ENCODE data around the gene BCL2L13.
"Not testable (repeated sequence)": the region's sequence is repeated elsewhere in the genome, so short reads cannot be mapped to it uniquely, and the experiment has no call there.

Gene BCL2L13

DNA sequence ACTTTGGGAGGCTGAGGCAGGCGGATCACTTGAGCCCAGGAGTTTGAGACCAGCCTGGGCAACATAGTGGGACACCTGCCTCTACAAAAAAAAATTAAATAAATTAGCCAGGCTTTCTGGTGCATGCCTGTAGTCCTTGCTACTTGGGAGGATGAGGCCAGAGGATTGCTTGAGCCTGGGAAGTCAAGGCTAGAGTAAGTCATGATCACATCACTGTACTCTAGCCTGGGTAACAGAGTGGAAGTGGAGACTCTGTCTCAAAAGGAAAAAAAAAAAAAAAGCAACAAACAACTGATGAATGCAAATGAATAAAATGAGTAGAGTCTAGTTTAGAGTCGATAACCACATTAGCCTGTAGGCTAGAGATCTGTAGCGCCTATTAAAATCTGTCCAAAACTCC is 3.9 kb upstream of the BCL2L13 start:
- DNase-seq (ENCODE audit: low read depth in 2 of 2) = no peak

DNA sequence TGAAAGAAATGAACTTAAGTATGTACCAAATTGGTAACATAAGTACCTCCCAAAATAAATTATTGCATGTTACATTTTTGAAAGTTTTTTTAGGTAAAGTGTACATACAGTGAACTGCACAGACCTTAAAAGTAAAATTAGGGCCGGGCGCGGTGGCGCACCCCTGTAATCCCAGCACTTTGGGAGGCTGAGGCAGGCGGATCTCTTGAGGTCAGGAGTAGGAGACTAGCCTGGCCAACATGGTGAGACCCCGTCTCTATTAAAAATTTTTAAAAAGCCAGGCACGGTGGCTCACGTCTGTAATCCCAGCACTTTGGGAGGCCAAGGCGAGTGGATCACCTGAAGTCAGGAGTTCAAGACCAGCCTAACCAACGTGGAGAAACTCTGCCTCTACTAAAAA is 1.7 kb upstream of the BCL2L13 start:
- not testable (repeated sequence) for DNase-seq (ENCODE audit: low read depth in 2 of 2)

DNA sequence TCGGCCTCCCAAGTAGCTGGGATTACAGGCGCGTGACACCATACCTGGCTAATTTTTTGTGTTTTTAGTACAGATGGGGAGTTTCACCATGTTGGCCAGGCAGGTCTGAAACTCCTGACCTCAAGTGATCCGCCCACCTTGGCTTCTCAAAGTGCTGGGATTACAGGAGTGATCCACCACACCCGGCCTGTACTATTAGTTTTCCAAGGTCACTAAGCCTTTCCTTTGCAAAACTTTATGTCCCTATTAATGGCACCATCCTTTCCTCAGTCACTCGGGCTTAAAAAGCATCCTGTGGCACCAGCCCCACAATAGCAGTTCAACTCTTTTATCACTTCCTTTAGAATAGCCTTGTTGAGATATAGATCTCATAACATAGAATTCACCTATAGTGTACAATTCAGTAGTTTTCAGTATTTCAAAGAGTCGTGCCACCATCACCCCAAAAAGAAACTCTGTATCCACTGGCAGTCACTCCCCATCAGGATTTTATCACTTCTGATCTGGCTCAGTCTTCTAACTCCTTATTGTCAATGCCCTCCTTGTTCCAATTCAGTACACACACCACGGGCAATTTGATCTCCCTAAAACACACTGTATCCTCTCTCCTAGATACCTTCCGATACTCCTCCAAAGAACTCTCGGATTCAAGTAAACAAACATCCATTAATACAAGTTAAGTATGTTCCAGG is 921 bp upstream of the BCL2L13 start:
- DNase-seq (ENCODE audit: low read depth in 2 of 2) = no peak

DNA sequence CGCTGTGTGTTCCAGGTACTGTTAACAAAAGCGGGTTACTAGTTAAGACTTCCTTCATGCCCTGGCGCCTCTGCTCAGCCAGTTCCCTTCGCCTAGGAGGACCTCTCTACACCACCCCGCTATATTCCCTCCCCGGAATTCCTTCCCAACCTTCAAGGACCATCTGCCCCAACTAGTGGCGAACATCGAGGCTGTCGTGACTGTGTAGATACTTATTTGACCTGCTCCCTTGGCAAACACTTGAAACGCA is 450 bp upstream of the BCL2L13 start:
- no peak for DNase-seq (ENCODE audit: low read depth in 2 of 2)

DNA sequence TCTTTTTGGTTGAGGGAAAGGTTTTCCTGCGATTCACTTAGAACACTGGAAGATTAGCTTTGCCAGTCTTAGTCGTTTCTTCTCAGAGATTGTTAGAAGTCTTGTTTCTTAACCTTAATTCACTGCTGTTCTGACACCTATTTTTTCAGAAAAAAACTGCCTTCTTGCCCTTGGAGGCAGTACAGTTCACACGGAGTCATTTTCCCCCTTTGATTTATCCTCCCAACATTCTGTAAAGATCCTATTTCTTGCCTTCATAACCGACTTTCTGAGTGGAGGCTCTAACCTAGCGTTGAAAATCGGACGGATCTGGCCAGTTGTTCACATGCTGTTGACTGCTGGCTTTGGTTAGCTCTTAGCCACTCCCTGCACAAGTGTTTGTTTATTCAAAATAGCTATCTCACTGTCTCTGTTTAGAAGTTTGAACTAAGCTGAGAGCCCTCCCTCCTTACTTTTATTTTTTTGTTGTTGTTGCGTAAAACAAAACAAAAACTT is 737 bp downstream of the BCL2L13 start:
- no peak for DNase-seq (ENCODE audit: low read depth in 2 of 2)

DNA sequence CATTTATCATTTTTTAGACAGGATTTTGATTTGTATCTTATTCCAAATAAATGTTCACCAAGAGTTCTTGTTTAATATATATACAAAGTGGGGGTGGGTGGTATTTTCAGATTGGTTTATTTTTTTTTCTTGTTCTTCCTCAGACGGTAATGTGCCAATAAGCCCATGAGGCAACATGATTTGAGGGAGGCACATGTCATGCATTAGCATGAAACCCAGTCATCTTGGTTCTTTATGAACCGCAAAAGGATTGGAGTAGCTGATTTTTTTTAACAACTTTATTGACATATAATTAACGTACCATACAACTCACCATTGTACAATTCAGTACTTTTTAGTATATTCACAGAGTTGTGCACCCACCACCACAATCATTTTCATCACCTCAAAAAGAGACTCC is 2.7 kb downstream of the BCL2L13 start:
- no peak for DNase-seq (ENCODE audit: low read depth in 2 of 2)

DNA sequence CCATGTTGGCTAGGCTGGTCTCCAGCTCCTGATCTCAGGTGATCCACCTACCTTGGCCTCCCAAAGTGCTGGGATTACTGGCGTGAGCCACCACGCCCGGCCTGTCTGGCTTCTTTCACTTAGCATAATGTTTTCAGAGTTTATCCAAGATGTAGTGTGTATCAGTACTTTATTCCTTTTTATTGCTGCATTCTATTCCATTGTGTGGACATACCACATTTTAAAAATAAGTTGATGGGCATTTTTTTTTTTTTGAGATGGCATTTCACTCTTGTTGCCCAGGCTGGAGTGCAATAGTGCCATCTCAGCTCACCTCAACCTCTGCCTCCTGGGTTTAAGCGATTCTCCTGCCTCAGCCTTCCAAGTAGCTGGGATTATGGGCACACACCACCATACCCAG is 3.8 kb downstream of the BCL2L13 start:
- not testable (repeated sequence) for DNase-seq (ENCODE audit: low read depth in 2 of 2)

DNA sequence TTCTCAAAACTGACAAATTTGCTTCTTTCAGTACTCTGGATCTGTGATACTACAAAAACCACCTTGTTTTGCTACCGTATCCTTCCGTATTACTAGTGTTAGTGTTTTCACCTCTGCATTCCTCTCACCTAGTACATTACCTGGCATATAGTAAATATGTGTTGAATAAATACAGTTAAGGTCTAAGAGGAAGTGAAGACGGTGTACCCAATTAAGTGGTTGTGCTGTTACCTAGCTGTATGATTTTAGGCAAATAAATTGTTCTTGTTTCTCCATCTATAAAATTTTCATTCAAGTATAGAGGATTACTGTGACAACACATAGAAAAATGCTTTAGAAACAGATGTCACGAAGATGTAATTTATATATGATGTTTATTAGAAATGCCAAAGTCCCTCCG is 8.9 kb downstream of the BCL2L13 start:
- DNase-seq (ENCODE audit: low read depth in 2 of 2) = no peak

DNA sequence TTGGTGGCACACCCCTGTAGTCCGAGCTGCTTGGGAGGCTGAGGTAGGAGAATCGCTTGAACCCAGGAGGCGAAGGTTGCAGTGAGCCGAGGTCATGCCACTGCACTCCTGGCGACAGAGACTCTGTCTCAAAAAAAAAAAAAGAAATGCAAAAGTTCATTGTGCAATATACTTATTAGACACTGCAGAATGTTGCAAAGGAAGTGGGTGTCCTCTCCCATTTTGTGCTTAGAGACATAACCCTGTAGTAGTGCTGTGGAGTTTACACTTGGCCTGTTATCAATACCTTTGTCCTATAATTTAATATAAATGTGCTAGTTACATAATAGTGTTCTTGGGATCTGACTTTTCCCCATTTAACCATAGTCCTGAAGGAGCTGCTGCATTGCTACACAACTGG is 9.4 kb downstream of the BCL2L13 start:
- DNase-seq (ENCODE audit: low read depth in 2 of 2) = no peak

DNA sequence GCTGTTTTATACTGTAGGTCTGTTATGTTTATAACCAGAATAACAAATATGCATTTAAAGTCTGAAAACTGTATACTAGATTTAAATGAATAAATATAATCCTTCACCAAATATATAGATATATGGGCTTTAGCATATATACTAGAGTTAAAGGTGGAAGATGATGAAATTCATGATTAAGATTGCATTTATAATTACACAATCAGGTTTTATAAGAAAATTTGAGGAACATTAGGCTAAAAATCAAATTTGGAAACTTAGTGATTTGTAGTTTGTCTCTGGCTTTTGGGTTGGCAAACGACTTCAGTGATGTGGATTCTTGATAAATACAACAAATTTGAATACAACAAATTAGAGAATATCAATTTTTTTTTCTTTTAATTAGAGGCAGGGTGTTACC is 10.0 kb downstream of the BCL2L13 start:
- no peak for DNase-seq (ENCODE audit: low read depth in 2 of 2)

DNA sequence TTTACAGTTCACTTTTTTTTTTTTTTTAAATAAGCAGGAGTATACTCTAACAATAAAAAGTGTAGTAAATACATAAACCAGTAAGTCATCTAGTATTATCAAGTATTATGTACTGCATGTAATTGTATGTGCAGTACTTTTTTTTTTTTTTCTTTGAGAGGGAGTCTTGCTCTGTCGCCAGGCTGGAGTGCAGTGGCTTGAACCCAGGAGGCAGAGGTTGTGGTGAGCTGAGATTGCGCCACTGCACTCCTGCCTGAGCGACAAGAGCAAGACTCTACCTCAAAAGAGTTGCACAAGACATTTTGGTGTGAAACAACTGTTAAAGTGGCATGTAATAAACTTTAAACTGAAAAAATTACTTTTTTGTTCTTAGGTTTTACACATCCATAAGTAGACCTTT is 16.7 kb downstream of the BCL2L13 start:
- DNase-seq (ENCODE audit: low read depth in 2 of 2) = no peak

DNA sequence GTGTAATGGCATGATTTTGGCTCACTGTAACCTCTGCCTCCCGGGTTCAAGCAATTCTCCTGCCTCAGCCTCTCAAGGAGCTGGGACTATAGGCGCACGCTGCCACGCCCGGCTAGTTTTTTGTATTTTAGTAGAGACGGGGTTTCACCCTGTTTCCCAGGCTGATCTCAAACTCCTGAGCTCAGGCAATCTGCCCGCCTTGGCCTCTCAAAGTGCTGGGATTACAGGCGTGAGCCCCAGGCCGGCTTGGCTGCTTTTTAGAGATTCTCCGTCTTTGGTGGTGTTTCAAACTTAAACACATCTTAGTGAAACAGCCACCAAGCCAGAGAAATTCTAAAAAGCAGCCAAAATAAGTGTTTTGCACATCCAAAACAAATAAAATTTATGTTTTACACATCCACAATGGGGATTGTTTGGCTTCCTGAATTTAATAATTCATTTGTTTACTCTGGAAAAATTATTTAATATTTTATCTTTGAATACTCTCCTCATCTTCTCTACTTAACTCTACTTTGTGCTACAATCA is 18.4 kb downstream of the BCL2L13 start:
- DNase-seq (ENCODE audit: low read depth in 2 of 2) = no peak

DNA sequence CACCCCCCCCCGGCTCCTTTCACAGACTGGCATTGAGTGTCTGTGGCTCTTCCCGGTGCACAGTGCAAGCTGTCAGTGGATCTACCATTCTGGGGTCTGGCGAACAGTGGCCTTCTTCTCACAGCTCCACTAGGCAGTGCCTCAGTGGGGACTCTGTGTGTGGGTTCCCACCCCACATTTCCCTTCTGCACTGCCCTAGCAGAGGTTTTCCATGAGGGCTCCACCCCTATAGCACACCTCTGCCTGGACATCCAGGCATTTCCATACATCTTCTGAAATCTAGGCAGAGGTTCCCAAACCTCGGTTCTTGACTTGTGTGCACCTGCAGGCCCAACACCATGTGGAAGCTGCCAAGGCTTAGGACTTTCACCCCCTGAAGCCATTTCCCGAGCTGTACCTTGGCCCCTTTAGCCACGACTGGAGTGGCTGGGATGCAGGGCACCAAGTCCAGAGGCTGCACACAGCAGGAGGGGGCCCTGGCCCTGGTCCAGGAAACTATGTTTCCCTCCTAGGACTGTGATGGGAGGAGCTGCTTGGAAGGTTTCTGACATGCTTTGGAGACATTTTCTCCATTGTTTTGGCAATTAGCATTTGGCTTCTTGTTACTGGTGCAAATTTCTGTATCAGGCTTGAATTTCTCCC is 26.0 kb downstream of the BCL2L13 start:
- no peak for DNase-seq (ENCODE audit: low read depth in 2 of 2)

DNA sequence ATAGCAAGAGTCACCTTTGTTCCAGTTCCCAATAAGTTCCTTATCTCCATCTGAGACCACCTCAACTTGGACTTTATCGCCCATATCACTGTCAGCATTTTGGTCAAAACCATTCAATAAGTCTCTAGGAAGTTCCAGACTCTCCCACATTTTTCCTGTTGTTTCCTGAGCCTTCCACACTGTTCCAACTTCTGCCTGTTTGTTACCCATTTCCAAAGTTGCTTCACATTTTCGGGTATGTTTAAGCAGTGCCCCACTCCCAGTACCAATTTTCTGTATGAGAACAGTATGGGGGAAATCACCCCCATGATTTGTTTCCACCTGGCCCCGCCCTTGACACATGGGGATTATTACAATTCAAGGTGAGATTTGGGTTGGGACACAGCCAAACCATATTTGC is 26.7 kb downstream of the BCL2L13 start:
- no peak for DNase-seq (ENCODE audit: low read depth in 2 of 2)

DNA sequence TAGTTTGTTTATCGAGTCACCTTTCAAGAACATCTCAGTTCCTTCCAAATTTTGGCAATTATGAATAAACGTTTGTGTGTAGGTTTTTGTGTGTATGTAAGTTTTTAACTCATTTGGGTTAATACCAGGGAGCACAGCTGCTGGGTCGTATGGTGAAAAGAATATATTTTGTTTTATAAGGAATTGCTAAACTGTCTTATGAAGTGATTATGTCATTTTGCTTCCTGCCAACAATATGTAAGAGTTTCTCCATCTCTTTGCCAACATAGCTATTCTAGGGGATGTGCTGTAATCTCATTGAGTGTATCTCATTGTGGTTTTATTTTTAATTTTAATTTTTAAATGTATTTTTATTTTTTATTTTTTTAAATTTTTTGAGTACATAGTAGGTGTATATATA is 27.3 kb downstream of the BCL2L13 start:
- no peak for DNase-seq (ENCODE audit: low read depth in 2 of 2)

DNA sequence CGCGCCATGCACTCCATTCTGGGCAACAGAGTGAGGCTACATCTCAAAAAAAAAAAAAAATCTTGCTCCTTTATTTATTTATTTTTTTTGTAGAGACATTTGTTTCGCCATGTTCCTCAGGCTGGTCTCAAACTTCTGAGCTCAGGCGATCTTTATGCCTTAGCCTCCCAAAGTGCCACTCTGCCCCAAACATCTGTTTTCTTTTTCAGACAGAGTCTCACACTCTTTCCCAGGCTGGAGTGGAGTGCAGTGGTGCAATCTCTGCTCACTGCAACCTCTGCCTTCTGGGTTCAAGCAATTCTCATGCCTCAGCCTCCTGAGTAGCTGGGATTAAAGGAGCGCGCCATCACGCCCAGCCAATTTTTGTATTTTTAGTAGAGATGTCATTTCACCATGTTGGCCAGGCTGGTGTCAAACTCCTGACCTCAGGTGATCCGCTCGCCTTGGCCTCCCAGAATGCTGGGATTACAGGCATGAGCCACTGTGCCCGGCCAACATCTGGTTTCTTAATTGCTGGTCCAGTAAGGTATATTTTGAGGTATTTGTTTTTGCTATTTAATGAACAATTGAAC is 33.0 kb downstream of the BCL2L13 start:
- not testable (repeated sequence) for DNase-seq (ENCODE audit: low read depth in 2 of 2)

DNA sequence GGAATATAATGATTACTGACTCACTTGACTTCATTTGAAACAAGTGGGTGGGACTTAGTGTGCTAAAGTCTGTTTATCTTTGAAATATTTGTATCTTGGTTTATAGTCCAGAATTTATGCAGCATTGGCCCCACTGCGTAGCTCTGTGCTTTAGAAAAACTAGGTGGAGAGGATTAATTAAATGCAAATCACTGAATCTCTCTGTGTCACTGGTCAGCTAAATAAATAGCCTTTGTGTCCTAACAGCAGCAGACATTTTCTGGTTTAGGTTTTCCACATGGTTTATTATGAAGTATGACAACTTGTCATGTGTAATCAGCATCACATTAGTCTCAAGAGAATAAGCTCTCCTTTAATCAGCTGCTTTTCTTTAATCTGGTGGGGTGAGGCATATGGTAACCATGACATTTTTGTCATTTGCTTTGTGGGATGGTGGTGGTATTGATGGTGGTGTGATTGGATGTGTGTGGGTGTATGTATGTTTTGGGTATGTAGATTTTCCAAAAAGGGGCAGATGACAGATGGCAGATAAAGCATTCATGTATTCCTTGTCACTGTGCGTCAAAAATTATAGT is 33.9 kb downstream of the BCL2L13 start:
- DNase-seq (ENCODE audit: low read depth in 2 of 2) = peak in 1 of 2 experiments; percentile 3

DNA sequence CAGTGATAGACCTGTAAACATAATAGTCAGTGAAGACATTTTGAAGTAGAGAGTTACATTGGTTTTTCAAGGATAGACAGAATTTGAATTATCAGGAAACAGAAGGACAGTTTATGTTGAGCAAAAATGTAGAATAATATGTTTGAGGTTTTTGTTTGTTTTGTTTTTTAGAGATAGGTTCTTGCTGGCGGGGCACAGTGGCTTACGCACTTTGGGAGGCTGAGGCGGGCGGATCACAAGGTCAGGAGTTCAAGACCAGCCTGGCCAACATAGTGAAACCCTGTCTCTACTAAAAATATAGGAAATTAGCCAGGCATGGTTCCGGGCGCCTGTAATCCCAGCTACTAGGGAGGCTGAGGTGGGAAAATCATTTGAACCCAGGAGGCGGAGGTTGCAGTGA is 35.6 kb downstream of the BCL2L13 start:
- no peak for DNase-seq (ENCODE audit: low read depth in 2 of 2)

DNA sequence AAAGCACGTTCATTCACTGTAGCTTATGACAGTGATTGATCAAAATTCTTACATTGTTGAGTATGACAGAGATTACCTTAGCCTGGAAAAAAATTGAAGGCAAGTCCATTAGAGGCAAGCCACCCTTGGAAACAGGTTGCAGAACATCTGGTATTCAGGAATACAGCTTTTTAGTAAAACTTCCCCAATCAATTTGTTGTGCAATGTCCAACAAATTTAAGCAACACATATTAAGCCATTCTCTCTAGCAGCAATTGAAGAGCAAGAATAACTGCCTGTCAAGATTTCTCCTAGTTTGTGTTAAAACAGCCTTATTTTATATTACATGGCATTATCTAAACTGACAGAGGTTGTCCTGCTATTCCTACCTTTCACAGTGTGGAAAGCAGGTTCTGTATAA is 37.0 kb downstream of the BCL2L13 start:
- DNase-seq (ENCODE audit: low read depth in 2 of 2) = no peak

DNA sequence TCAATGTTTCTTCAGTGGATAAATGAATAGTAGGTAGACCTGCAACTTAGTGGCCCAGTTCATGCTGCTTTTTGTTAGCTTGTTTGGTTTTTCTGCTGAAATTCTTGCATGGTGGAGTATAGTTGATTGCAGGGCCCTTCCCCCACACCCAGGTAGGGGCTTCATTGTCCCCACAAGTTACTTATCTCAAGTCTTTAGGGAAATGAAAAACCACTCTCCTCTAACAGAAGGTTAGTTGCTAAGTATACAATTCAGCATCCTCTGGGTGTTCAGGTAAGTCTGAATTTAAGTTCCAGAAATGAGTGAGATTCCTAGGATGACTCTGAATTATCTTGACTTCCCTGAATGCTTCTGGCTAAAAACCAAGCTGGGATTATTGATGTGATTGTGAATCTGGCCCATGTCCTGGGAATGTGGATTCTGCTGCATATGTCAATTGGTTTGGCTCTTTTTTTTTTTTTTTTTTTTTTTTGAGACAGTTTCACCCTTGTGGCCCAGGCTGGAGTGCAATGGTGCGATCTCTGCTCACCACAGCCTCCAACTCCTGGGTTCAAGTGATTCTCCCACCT is 40.3 kb downstream of the BCL2L13 start:
- DNase-seq (ENCODE audit: low read depth in 2 of 2) = no peak

DNA sequence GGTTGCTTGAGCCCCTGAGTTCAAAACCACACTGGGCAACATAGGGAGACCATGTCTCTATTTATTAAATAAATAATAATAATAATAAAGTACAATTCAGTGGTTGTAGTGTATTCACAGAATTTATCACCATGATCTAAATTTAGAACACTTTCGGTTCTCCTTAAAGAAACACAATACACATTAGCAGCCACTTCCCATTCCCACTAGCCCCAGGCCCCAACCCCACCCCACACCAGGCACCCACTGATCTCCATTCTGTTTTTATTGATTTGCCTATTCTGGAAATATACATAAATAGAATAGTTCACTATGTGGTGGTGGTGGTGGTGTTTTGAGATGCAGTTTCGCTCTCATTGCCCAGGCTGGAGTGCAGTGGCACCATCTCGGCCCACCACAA is 45.7 kb downstream of the BCL2L13 start:
- no peak for DNase-seq (ENCODE audit: low read depth in 2 of 2)

DNA sequence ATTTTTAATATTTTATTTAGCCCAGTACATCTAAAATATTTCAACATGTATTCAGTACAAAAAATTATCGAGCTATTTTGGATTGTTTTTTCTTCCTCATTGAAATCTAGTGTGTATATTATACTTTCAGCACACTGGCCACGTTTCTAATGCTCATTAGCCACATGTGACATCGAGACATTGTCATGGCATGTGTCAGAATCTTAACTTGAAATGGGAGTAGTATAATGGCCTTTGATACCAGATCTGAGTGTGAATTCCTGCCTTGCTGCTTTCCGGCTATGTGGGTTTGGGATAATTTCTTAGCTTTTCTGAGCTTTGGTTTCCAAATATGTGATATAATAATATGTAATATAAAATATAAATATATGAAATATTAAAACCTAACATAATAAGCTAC is 54.3 kb downstream of the BCL2L13 start:
- DNase-seq (ENCODE audit: low read depth in 2 of 2) = no peak

DNA sequence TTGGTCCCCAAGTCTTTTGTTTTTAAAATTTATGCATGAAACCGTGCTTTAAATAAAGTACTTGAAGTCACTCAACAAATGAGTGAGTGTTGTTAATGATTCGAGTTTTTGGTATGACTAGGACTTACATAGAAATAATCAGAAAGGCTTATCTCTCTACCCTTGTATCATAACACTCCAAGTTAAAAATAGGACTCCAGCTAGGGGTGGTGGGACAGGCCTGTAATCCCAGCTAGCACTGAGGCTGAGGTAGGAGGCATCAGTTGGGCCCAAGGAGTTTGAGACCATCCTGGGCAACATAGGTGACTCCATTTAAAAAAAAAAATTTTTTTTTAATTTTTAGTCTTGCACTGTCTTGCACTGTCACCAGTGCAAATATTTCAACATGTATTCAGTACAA is 55.6 kb downstream of the BCL2L13 start:
- no peak for DNase-seq (ENCODE audit: low read depth in 2 of 2)

Measured in stimulated activated CD4-positive, alpha-beta T cell treated with anti-CD3 and anti-CD28 coated beads, Interleukin-12 subunit alpha, Interleukin-12 subunit beta, amount 100 ng/mL, for 24 hours (primary cell).